ENCODE measurements around the gene SEPTIN1.
"Not testable (repeated sequence)": the region's sequence is repeated elsewhere in the genome, so short reads cannot be mapped to it uniquely, and the experiment has no call there.

The SEPTIN1 gene

GRCh38 chr16:30343491-30343820 lies 38.9 kb downstream of the SEPTIN1 start:
- H3K4me1 ChIP-seq (ENCODE audit: control insufficient read depth, insufficient read depth, low read length); H3K9ac ChIP-seq (ENCODE audit: low read length); H3K36me3 ChIP-seq (ENCODE audit: control insufficient read depth, insufficient read depth, low read length); H3K9me3 ChIP-seq (ENCODE audit: control insufficient read depth, insufficient read depth, low read depth, low read length); H3K4me3 ChIP-seq (ENCODE audit: low read depth, low read length); H3K27me3 ChIP-seq (ENCODE audit: control insufficient read depth, insufficient read depth, low read length); H3K27ac ChIP-seq (ENCODE audit: low read depth, low read length): not testable (repeated sequence)

GRCh38 chr16:30342751-30343490 lies 39.4 kb downstream of the SEPTIN1 start:
- H3K4me1 ChIP-seq (ENCODE audit: control insufficient read depth, insufficient read depth, low read length), result no peaks in the 10 kb centered on the region
- no peaks in the 10 kb centered on the region for H3K27me3 ChIP-seq (ENCODE audit: control insufficient read depth, insufficient read depth, low read length)
- H3K4me3 ChIP-seq (ENCODE audit: low read depth, low read length), result no peak overlapping the region
- no peaks in the 10 kb centered on the region for H3K36me3 ChIP-seq (ENCODE audit: control insufficient read depth, insufficient read depth, low read length)
- H3K9me3 ChIP-seq (ENCODE audit: control insufficient read depth, insufficient read depth, low read depth, low read length), result no peaks in the 10 kb centered on the region
- no peak overlapping the region for H3K9ac ChIP-seq (ENCODE audit: low read length)
- H3K27ac ChIP-seq (ENCODE audit: low read depth, low read length), result no peak overlapping the region

GRCh38 chr16:30341971-30342370 lies 40.4 kb downstream of the SEPTIN1 start:
- H3K9ac ChIP-seq (ENCODE audit: low read length); H3K27me3 ChIP-seq (ENCODE audit: control insufficient read depth, insufficient read depth, low read length); H3K4me1 ChIP-seq (ENCODE audit: control insufficient read depth, insufficient read depth, low read length); H3K9me3 ChIP-seq (ENCODE audit: control insufficient read depth, insufficient read depth, low read depth, low read length); H3K36me3 ChIP-seq (ENCODE audit: control insufficient read depth, insufficient read depth, low read length); H3K27ac ChIP-seq (ENCODE audit: low read depth, low read length); H3K4me3 ChIP-seq (ENCODE audit: low read depth, low read length): not testable (repeated sequence)

- H3K27ac ChIP-seq (ENCODE audit: low read depth, low read length), result no peak overlapping the region
- H3K9ac ChIP-seq (ENCODE audit: low read length), result no peak overlapping the region
- peaks cover 7% of the 10 kb centered on the region for H3K4me1 ChIP-seq (ENCODE audit: control insufficient read depth, insufficient read depth, low read length)
These were observed 41.7 kb downstream of the SEPTIN1 start for GRCh38 chr16:30340621-30341020.

GRCh38 chr16:30338715-30339114 lies 43.6 kb downstream of the SEPTIN1 start:
- H3K27me3 ChIP-seq (ENCODE audit: control insufficient read depth, insufficient read depth, low read length); H3K36me3 ChIP-seq (ENCODE audit: control insufficient read depth, insufficient read depth, low read length); H3K4me1 ChIP-seq (ENCODE audit: control insufficient read depth, insufficient read depth, low read length); H3K9me3 ChIP-seq (ENCODE audit: control insufficient read depth, insufficient read depth, low read depth, low read length); H3K4me3 ChIP-seq (ENCODE audit: low read depth, low read length); H3K27ac ChIP-seq (ENCODE audit: low read depth, low read length); H3K9ac ChIP-seq (ENCODE audit: low read length): not testable (repeated sequence)

More at GRCh38 chr16:30340621-30341020, 41.7 kb downstream of the SEPTIN1 start:
- no peaks in the 10 kb centered on the region for H3K9me3 ChIP-seq (ENCODE audit: control insufficient read depth, insufficient read depth, low read depth, low read length)
- H3K27me3 ChIP-seq (ENCODE audit: control insufficient read depth, insufficient read depth, low read length), result no peaks in the 10 kb centered on the region
- no peaks in the 10 kb centered on the region for H3K36me3 ChIP-seq (ENCODE audit: control insufficient read depth, insufficient read depth, low read length)
- no peak overlapping the region for H3K4me3 ChIP-seq (ENCODE audit: low read depth, low read length)

- not testable (repeated sequence) for H3K9me3 ChIP-seq (ENCODE audit: control insufficient read depth, insufficient read depth, low read depth, low read length); H3K27ac ChIP-seq (ENCODE audit: low read depth, low read length); H3K27me3 ChIP-seq (ENCODE audit: control insufficient read depth, insufficient read depth, low read length); H3K4me3 ChIP-seq (ENCODE audit: low read depth, low read length); H3K4me1 ChIP-seq (ENCODE audit: control insufficient read depth, insufficient read depth, low read length); H3K36me3 ChIP-seq (ENCODE audit: control insufficient read depth, insufficient read depth, low read length); H3K9ac ChIP-seq (ENCODE audit: low read length)
These were observed 44.4 kb downstream of the SEPTIN1 start for GRCh38 chr16:30337964-30338357.

- H3K27ac ChIP-seq (ENCODE audit: low read depth, low read length), result no peak overlapping the region
These were observed 46.5 kb downstream of the SEPTIN1 start for GRCh38 chr16:30335598-30336474.

GRCh38 chr16:30335028-30335597 lies 47.2 kb downstream of the SEPTIN1 start:
- not testable (repeated sequence) for H3K36me3 ChIP-seq (ENCODE audit: control insufficient read depth, insufficient read depth, low read length); H3K4me1 ChIP-seq (ENCODE audit: control insufficient read depth, insufficient read depth, low read length)
- H3K4me3 ChIP-seq (ENCODE audit: low read depth, low read length), result peak overlapping the region; percentile 95

More at GRCh38 chr16:30335598-30336474, 46.5 kb downstream of the SEPTIN1 start:
- H3K4me1 ChIP-seq (ENCODE audit: control insufficient read depth, insufficient read depth, low read length), result peaks cover 9% of the 10 kb centered on the region
- H3K27me3 ChIP-seq (ENCODE audit: control insufficient read depth, insufficient read depth, low read length), result no peaks in the 10 kb centered on the region
- no peak overlapping the region for H3K9ac ChIP-seq (ENCODE audit: low read length)
- H3K9me3 ChIP-seq (ENCODE audit: control insufficient read depth, insufficient read depth, low read depth, low read length), result no peaks in the 10 kb centered on the region
- peak overlapping the region; percentile 95 for H3K4me3 ChIP-seq (ENCODE audit: low read depth, low read length)
- no peaks in the 10 kb centered on the region for H3K36me3 ChIP-seq (ENCODE audit: control insufficient read depth, insufficient read depth, low read length)

GRCh38 chr16:30334473-30334989 lies 47.8 kb downstream of the SEPTIN1 start:
- H3K27ac ChIP-seq (ENCODE audit: low read depth, low read length); H3K36me3 ChIP-seq (ENCODE audit: control insufficient read depth, insufficient read depth, low read length); H3K4me1 ChIP-seq (ENCODE audit: control insufficient read depth, insufficient read depth, low read length); H3K9me3 ChIP-seq (ENCODE audit: control insufficient read depth, insufficient read depth, low read depth, low read length); H3K27me3 ChIP-seq (ENCODE audit: control insufficient read depth, insufficient read depth, low read length): not testable (repeated sequence)
- H3K9ac ChIP-seq (ENCODE audit: low read length), result peak overlapping the region; percentile 42
- peak overlapping the region; percentile 95 for H3K4me3 ChIP-seq (ENCODE audit: low read depth, low read length)

More at GRCh38 chr16:30335028-30335597, 47.2 kb downstream of the SEPTIN1 start:
- Histone ChIP-seq H3K27ac (ENCODE audit: low read depth, low read length) (peak overlapping the region; percentile 47; the same call in 1 of the 2 replicates), H3K9ac (ENCODE audit: low read length) (peak overlapping the region; percentile 80)
- not testable (repeated sequence) for H3K27me3 ChIP-seq (ENCODE audit: control insufficient read depth, insufficient read depth, low read length); H3K9me3 ChIP-seq (ENCODE audit: control insufficient read depth, insufficient read depth, low read depth, low read length)

All from HUES6 (cell line).